GM19324 (cell line): Measurements from ENCODE around the gene MAP3K1.
"Not testable (repeated sequence)": the region's sequence is repeated elsewhere in the genome, so short reads cannot be mapped to it uniquely, and the experiment has no call there.

Experiments used
- ATAC-seq: cut with Tn5 transposase; IDR thresholded peaks from one replicate; pipeline ENCODE4 v1.9.1; 2021; ENCODE audit warnings: mild to moderate bottlenecking, moderate library complexity; ENCODE audit not compliant: unreplicated experiment, low FRiP score

Gene MAP3K1

DNA sequence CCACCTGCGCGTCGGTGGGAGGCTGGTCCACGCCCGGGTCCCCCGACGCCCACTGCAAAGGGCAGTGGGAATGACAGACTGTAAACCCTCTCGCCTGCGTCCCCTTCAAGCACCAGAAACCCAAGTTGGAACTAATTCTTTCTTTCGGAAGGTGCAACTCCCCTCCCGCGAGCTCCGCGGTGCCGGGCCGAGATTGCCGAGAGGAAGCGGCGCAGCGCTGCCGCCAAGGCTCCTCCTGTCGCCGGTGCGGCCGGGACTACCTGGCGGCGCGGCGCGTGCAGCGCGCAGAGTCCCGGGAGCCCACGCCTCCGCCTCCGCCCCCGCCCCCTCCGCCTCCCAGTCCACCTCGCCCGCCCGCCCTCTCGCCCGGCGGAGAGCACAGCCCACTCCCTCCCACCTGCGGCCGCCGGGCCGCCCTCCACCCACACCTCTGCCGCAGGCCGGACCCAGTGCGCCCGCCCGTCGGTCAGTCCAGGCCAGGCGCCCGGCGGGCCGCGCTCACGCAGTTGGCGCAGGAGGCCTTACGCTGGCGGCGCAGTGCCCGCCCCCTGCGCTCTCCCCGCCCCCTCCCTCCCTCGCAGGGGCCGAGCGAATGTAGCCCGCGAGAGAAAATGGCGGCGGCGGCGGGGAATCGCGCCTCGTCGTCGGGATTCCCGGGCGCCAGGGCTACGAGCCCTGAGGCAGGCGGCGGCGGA, at the start of gene MAP3K1:
MAP3K1 (plus strand) TSS at position 587 of the 695 bp plus-strand sequence; CDS start at position 612, 25 bp downstream.
- ATAC-seq = peak; percentile 67

DNA sequence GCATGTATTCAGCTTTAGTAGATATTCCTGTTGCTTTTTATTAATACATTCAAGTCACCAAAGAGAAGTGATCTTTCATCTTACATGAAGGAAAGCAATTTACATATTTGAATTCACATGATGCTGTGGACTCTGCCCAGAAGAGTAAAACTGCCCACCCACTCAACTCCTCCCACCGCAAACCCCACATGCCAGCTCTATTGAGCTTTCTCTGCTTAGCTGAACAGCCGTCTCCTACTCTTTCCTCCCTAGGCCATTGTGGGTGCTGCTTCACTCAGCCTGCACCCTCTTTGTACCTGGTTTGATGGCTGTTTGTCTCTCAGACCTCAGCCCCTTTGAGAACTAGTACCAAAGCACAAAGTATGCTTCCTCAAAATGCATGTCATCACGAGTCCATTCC, 48.4 kb upstream of the MAP3K1 start:
- no peak for ATAC-seq

DNA sequence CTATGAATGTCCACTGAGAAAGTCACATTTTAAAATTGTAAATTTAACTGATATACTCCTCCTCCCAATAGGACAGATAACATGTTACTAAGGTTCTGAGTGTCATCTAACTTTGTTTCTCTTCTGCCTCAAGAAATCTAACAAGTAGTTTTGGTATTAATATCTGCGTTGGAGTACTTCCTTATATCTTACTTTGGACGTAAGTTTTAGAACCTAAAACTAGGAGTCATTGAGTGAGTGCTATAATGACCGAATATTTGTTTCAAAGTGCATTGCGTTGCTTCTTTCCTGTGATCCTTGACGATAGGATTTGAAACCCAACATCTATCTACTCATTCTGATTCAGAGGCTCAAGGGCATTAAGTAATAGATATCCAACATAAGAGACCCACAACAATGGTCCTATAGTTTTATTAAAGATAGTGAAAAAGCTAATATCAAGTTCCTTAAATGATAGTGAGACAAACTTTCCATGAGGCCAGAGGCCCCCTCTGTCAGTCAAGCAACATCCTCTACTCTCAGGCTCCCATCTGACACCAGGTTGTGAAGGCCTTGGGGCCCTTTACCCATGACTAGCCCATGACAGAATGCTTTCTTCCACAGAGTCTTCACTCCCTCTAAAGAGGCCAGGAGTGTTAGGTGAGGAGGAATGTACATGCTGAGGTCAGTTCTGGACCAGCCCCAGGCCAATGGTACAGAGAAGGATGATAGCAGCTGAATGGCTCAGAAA, 45.3 kb upstream of the MAP3K1 start:
- ATAC-seq = no peak

DNA sequence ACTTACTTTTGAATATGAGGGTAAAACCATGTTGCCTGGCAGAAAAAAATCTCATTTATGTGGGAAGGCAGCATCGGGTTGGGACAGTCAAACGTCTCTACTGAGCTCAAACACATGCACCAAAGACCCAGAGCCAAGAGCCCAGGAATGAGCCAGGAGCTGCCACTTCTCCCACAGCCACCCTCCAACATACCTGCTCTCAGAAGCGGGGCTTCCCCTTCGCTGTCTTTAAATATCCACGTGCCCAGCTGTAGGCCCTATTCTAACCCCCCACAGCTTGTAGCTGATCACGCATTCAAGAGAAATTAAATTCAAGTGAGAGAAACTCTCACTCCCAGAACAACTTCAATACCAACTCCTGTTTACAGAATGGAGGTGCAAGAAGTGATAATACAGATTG, 42.6 kb upstream of the MAP3K1 start:
- ATAC-seq = no peak

DNA sequence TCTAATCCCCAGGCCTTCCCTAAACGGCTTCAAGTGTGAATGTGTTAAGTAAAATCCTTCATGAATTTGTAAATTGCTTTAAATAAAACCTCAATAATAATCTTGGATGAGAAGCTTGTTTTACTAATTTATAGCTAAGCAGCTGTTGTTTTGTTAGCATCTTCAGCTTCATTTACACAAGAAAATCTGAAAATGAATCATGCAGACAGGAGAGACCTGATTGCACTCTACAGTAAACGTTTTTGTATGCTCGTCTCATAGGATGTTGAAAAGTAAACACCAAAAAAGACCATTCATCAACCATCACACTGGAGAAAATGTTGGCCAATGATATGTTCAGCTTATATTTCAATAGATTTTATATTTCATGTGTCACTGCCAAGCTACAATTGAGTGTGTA, 40.4 kb upstream of the MAP3K1 start:
- ATAC-seq = no peak

DNA sequence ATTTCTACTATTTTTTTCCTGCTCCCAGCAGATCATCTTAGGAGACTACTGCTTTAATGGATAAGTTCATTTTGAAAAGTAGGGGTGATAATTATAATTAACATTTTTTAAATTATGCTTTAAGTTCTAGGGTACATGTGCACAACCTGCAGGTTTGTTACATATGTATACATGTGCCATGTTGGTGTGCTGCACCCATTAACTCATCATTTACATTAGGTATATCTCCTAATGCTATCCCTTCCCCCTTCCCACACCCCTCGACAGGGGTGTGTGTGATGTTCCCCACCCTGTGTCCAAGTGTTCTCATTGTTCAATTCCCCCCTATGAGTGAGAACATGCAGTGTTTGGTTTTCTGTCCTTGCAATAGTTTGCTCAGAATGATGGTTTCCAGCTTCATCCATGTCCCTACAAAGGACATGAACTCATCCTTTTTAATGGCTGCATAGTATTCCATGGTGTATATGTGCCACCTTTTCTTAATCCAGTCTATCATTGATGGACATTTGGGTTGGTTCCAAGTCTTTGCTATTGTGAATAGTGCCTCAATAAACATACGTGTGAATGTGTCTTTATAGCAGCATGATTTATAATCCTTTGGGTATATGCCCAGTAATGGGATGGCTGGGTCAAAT, 39.0 kb upstream of the MAP3K1 start:
- not testable (repeated sequence) for ATAC-seq

DNA sequence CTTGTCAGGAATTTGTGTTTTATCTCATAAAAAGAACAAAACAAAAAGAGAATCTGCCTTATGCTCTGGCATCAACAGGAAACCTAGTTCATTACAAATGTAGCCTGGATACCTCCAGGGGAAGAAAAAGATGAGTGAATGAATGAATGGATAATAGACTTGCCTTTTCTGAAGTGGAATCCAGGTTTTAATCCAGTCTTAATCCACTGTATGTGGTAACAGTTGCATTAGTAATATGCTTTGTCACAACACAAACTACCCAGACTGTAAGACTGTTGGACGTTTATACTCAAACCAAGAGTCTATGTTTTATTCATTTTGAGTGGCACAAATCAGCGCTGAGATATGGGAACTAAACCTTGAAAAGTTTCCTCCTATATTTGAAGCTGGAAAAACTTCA, 32.1 kb upstream of the MAP3K1 start:
- ATAC-seq = no peak

DNA sequence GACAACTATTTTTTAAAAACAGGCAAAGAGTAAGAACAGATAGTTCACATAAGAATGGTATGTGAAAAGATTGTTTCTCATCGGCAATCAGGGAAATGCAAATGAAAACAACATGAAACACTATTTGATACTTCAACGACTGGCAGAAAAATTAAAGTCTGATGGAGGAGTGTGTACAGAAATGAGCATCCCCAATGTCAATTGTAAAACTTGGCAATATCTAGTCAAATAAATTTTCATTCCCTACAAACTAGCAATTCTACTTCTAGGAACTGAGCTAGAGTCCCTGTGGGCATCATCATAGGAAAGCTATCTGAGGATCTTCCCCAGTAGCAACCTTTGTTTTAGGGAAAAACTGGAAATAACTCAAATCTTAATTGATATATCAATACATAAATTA, 29.0 kb upstream of the MAP3K1 start:
- no peak for ATAC-seq

DNA sequence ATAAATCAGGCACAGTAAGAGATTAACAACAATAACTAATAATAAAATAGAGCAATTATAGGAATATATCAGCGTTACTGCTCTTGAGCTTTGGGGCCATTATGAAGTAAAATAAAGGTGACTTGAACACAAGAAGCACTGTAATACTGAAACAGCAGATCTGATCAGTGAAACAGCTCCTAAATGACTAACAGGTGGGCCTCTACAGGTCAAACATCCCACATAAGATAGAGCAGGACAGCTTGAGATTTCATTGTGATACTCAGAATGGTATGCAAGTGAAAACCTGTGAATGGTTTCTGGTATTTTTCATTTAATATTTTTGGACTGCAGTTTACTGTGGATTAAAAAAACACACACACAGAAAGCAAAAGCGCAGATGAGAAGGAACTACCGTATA, 24.0 kb upstream of the MAP3K1 start:
- ATAC-seq = no peak

DNA sequence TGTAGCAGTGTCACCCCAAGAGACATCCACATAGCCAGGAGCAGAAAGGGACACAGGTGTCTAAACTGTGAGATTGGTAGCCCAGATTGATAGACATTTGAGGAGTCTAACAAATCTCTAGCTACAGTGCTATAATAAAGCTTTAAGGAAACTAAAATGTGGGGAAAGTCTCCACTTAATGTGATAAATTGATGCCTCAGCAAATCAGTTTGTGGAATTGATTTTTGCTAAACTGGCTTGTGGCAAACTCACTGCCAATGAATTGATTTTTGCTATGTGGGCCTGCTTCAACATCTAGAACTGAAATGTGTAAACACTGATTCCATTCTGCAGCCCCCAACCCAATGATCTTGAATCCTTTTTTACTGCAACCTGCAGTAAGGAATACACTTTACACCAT, 16.8 kb upstream of the MAP3K1 start:
- no peak for ATAC-seq

DNA sequence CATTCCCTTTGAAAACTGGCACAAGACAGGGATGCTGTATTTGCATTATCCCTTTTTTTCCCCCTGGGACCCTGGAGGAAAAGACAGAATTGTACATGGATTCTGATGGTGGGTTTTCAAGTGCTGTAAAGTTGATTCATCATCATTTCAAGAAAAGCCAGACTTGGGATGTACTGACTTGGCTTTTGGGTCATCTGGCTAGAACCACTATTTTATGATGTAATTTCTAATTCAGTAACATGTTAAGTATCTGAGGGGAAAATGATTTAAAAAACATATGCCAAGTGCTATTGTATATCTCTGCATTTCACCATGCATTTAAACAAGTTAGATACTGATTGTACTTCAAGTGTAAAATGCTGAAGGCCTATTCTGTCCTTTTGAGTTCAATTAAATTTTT, 15.2 kb upstream of the MAP3K1 start:
- ATAC-seq = no peak

DNA sequence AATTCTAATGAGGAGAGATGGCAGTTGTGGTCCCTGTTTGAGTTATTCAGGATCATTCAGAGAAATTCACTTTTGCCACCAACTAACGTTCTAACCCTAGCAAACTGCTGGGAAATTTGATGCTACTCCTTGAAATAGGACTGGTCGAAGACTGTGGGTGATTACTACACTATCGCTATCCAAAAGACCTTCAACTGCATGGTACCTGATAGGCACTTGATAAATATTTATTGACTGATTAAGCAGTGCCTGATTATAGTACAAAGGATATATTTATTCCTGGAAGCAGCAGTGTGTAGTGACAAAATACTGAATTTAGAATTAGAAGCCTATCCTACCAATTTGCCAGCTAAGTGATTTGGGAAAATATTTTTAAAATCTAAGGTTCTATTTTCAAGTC, 14.1 kb upstream of the MAP3K1 start:
- ATAC-seq = no peak

DNA sequence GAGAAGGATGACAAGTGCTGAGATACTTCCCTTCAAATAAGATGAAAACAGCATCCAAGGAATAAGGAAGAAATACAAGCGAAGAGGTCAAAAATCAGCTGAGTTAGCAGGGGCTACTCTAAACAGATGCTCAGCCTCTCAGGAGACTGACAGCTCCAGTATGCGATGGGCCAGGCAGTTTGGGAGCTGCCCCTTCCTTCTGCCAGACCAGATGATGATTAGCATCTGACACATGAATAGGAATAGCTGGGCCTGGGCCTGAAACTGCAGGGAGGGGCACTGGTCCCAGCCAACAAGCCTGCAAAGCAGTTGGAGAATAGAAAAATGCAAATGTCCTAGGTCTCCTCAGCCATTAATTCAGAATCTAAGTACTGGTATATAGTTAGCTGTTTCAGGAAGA, 13.1 kb upstream of the MAP3K1 start:
- no peak for ATAC-seq

DNA sequence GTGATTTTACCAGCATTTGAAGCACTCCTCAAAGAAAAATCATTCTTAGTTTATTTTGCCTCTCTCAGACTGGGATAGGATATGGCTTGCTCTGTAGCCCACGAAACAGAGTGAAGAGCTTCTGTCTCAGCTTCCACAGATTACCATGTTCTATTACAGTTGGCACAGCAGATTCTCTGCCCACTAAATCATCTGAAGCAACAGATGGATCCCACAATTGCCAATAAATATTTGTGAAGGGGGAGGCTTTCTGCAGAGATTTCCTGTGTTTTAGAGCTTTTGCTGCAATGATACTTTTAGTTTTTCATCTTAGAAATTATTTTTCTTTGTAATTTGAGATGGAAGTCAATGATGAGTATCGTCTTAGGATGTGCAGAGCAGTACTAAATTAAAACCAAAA, 12.3 kb upstream of the MAP3K1 start:
- ATAC-seq = no peak

DNA sequence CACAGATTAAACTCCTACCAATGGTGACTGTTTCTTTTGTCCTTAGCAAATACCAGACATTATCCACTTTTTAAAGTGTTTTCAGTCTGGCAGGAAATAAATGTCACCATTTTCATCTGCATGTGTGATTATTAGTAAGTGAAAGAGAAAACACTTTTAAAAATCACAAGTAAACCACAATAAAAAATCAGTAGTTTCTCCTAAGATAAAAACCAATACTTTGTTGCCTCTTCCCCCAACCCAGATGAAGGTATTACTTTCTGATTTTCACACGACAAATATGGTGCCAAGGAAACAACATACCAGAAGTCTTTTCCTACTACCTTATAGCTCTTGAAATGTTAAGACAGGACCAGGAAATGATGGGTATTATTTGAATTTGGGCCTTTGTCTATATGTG, 11.5 kb upstream of the MAP3K1 start:
- ATAC-seq = no peak

DNA sequence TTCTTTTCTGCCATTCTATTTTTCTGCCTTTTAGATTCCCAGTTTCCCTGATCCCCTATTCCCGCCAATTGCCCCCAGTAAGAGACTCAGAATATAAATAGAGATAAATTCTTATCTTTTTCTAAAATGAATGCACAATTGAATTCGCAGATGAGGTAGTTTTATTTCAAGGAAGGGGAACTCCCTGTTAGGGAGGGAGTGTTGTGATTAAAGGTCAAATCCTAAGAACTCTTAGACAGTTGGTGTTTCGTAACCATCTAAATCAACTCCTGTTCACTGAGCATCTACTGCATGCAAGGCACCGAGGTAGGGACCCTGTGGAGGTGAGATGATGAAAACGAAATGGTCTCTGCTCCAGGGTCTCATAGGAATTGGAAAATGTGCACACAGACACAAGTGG, 7.7 kb upstream of the MAP3K1 start:
- ATAC-seq = no peak

DNA sequence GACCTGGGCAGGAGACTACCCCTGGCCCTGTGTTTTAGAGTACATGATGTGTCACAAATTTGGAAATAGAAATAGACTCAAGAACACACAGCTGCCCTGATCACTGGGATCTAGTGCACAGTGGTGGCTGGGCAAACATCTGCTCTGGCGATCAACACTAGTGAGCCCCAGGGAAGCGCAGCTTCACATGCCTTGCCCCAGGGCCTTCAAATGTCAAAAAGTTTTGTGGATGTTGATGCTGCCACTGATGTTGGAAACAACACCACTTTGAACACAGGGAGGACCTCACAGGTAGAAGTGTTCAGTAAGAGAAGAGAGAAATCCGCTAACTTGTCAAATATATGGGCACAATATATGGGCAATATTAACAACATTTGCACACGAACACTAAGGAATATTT, 7.1 kb upstream of the MAP3K1 start:
- ATAC-seq = no peak

DNA sequence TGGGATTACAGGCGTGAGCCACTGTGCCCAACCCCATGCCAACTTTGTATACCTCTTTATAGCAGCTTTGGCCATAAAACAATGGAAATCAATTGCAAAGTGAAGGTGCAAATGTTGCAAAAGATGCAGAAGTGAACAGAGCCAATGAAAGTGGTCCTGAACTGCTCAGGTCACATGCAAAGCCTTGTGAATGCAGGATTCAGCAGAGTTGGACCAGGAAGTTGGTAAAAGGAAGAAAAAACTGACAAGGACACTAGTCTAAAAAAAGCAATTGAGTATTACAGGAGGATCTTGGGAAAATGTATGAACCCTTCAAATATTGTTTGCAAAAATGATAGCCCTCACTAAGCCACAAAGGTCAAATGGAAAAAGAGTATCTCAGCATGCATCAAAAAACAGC, 4.5 kb upstream of the MAP3K1 start:
- ATAC-seq = no peak

DNA sequence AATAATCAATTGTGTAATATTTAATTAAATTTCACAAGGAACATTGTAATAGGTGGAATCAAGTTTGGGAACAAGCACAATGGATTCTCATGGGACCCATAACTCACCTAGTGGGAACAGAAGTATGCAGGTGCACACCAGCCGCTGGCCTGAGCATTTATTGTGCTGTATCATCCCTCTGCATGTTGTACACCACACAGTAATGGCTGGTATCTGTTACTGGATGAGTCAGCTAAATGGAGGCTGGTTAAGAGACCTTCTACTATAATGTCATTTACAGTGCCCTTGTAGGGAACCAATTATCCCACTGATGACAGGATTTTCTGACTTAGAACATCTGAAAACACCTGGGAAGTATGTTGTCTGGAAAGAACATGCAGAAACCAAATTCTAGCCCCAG, 3.2 kb upstream of the MAP3K1 start:
- ATAC-seq = no peak

DNA sequence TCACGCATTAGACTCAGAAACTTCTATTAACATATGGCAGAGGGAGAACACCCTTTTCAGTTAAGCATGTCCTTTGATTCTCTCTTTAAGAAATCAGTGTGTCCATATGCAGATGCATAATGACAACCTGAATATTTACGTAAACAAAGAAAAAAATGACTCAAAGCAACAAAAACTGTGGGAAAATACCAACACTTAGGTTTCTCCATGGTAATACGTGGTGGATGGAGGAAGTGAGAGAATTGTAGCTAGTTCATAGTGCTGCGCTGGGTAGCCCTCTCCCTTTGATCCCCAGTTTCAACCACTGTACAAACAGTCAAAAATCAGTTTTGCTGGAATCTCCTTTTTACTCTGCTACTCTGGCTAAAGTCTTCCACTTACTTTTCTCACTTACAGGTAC, 2.0 kb upstream of the MAP3K1 start:
- no peak for ATAC-seq

DNA sequence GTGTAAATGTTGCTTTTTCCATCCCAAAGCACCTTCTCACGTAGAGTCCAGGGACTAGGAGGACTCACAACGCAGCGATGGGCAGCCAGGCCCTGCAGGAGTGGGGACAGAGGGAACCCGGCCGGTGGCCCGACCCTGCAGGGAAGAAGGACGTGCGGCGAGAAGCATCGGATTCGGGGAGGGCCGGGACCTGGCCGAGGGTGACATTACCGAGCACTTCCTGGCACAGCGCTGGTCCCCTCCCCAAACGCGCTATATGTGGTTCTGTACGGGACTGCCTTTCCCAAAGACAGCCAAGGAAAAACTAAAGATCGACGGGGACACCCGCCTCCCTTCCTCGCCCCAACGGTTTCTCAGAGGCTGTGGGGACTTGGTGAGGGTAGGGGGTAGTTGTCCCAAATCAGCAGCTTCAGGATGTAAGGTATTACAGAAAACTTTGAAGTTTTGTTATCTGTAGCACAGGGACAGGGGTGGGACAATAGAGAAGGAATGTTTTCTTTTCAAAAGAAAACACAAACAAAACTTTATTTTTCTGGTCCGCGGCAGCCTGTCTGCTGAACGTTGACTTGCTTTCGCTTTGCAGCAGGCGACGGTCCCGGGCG, 887 bp upstream of the MAP3K1 start:
- ATAC-seq = no peak
